ENCODE measurements around the gene LGALS7. TPM values are rescaled to one million over a fixed set of nuclear protein-coding genes. Genes with fewer than 3 reads are reported as not detected.
"Not testable (repeated sequence)": the region's sequence is repeated elsewhere in the genome, so short reads cannot be mapped to it uniquely, and the experiment has no call there.

Gene LGALS7
- total RNA-seq, 1 experiment from 2014 or later = not detected

DNA sequence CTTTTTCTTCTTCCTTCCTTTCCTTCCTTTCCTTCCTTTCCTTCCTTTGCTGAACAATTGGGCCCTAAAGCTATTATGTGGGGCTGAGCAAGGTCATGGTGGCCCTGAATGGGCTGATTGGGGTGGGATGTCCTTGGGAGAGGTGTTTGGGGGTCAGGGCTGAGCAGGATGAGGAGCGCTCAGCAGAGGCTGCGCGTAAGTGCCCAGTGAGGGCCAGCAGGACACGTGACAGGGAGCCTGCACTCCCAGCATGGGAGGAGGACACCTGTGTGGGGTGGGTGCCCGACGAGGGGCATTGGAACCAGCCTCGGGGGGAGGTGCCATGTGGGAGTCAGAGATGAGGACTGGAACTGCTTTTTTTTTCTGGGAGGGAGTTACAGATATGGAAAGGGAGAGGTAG lies 5.4 kb upstream of the LGALS7 start:
- H3K4me1 ChIP-seq (ENCODE audit: control insufficient read depth, insufficient read depth, low read length) = peaks cover 3% of the 10 kb centered on the region; the same call in 1 of the 2 replicates
- ChIA-PET POLR2A (interaction anchor here (0.6 to 0.9 kb wide), 2 partner anchors 218 to 1519 kb away, joined by 3 to 4 read pairs; no protein-coding TSS in a partner anchor), CTCF (interaction anchor here (0.6 kb wide), 2 partner anchors 46 to 203 kb away, joined by 3 to 4 read pairs; no protein-coding TSS in a partner anchor)
- DNase-seq (ENCODE audit: low read depth, low spot score) (no peak), ATAC-seq (no peak)
- in situ Hi-C loops (cut with HindIII; ENCODE audit: low pct_unique_long_range_greater_than_20kb, low sequenced_read_pairs) = loop anchor here (10.0 to 25.0 kb wide), 2 partner anchors 156 to 1009 kb away; partner anchors contain the start of genes LEUTX, MRPS12 and SARS2
- no peak overlapping the region for H3K4me3 ChIP-seq (ENCODE audit: low read depth in 2 of 2, low read length in 2 of 2)
- H3K36me3 ChIP-seq (ENCODE audit: control insufficient read depth, insufficient read depth, low read length) = no peaks in the 10 kb centered on the region
- H3K9me3 ChIP-seq (ENCODE audit: control insufficient read depth, insufficient read depth, low read depth, low read length) = no peaks in the 10 kb centered on the region
- TF ChIP-seq, protein P1, sequence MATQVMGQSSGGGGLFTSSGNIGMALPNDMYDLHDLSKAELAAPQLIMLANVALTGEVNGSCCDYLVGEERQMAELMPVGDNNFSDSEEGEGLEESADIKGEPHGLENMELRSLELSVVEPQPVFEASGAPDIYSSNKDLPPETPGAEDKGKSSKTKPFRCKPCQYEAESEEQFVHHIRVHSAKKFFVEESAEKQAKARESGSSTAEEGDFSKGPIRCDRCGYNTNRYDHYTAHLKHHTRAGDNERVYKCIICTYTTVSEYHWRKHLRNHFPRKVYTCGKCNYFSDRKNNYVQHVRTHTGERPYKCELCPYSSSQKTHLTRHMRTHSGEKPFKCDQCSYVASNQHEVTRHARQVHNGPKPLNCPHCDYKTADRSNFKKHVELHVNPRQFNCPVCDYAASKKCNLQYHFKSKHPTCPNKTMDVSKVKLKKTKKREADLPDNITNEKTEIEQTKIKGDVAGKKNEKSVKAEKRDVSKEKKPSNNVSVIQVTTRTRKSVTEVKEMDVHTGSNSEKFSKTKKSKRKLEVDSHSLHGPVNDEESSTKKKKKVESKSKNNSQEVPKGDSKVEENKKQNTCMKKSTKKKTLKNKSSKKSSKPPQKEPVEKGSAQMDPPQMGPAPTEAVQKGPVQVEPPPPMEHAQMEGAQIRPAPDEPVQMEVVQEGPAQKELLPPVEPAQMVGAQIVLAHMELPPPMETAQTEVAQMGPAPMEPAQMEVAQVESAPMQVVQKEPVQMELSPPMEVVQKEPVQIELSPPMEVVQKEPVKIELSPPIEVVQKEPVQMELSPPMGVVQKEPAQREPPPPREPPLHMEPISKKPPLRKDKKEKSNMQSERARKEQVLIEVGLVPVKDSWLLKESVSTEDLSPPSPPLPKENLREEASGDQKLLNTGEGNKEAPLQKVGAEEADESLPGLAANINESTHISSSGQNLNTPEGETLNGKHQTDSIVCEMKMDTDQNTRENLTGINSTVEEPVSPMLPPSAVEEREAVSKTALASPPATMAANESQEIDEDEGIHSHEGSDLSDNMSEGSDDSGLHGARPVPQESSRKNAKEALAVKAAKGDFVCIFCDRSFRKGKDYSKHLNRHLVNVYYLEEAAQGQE (IDR thresholded peaks at IDR 0.05; ENCODE audit: insufficient read depth in 1 of 2, low read depth in 2 of 2, low read length in 1 of 2) = no peak
- TF ChIP-seq POLR2AphosphoS5 (IDR thresholded peaks at IDR 0.05; ENCODE audit: low read depth, low read length) (no peak), SIN3A (IDR thresholded peaks at IDR 0.05; ENCODE audit: borderline replicate concordance, insufficient read depth, low read depth, low read length) (no peak), TCF7L2 (IDR thresholded peaks at IDR 0.05; ENCODE audit: low read depth, low read length) (no peak)
- TF ChIP-seq, protein P2, sequence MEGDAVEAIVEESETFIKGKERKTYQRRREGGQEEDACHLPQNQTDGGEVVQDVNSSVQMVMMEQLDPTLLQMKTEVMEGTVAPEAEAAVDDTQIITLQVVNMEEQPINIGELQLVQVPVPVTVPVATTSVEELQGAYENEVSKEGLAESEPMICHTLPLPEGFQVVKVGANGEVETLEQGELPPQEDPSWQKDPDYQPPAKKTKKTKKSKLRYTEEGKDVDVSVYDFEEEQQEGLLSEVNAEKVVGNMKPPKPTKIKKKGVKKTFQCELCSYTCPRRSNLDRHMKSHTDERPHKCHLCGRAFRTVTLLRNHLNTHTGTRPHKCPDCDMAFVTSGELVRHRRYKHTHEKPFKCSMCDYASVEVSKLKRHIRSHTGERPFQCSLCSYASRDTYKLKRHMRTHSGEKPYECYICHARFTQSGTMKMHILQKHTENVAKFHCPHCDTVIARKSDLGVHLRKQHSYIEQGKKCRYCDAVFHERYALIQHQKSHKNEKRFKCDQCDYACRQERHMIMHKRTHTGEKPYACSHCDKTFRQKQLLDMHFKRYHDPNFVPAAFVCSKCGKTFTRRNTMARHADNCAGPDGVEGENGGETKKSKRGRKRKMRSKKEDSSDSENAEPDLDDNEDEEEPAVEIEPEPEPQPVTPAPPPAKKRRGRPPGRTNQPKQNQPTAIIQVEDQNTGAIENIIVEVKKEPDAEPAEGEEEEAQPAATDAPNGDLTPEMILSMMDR (IDR thresholded peaks at IDR 0.05) = no peak
- no peaks in the 10 kb centered on the region for H3K27me3 ChIP-seq (ENCODE audit: control insufficient read depth, insufficient read depth, low read length)
- no peak overlapping the region for H3K27ac ChIP-seq (ENCODE audit: low read length)
- BruUV-seq (replicated peaks) = no TSS peak
- intact Hi-C loops (cut with micrococcal nuclease; ENCODE audit: unreplicated experiment) = no loop called here

- CTCF ChIA-PET = interaction anchor here (0.6 to 0.7 kb wide), 3 partner anchors 112 to 679 kb away, joined by 4 to 11 read pairs (median 11); no protein-coding TSS in a partner anchor
- no TSS peak for BruUV-seq (replicated peaks)
- Histone ChIP-seq H3K4me1 (ENCODE audit: control insufficient read depth, insufficient read depth, low read length) (peaks cover 4% of the 10 kb centered on the region; the same call in 1 of the 2 replicates), H3K4me3 (ENCODE audit: low read depth in 2 of 2, low read length in 2 of 2) (no peak overlapping the region), H3K27me3 (ENCODE audit: control insufficient read depth, insufficient read depth, low read length) (no peaks in the 10 kb centered on the region), H3K9me3 (ENCODE audit: control insufficient read depth, insufficient read depth, low read depth, low read length) (no peaks in the 10 kb centered on the region), H3K27ac (ENCODE audit: low read length) (peak overlapping the region; percentile 3; the same call in 1 of the 2 replicates), H3K36me3 (ENCODE audit: control insufficient read depth, insufficient read depth, low read length) (no peaks in the 10 kb centered on the region)
- intact Hi-C loops (cut with micrococcal nuclease; ENCODE audit: unreplicated experiment) (no loop called here), in situ Hi-C loops (cut with HindIII; ENCODE audit: low pct_unique_long_range_greater_than_20kb, low sequenced_read_pairs) (loop anchor here (10.0 kb wide), 1 partner anchor 160 kb away; the partner anchor contains the start of genes MRPS12 and SARS2)
- TF ChIP-seq, protein P2 (IDR thresholded peaks at IDR 0.05) = no peak
- TF ChIP-seq SIN3A (IDR thresholded peaks at IDR 0.05; ENCODE audit: borderline replicate concordance, insufficient read depth, low read depth, low read length) (no peak), TCF7L2 (IDR thresholded peaks at IDR 0.05; ENCODE audit: low read depth, low read length) (no peak), POLR2AphosphoS5 (IDR thresholded peaks at IDR 0.05; ENCODE audit: low read depth, low read length) (no peak)
- TF ChIP-seq, protein P1 (IDR thresholded peaks at IDR 0.05; ENCODE audit: insufficient read depth in 1 of 2, low read depth in 2 of 2, low read length in 1 of 2) = 0 out of 4 replicates have a peak, but pooled peaks of 1 of the 2 experiments have one; percentile 11
- POLR2A ChIA-PET = interaction anchor here (0.7 kb wide), 2 partner anchors 40 to 43 kb away, joined by 3 read pairs; no protein-coding TSS in a partner anchor
- DNase-seq (ENCODE audit: low read depth, low spot score) (no peak), ATAC-seq (no peak)
Measured at GRCh38 chr19:38774181-38774950, 1.0 kb upstream of the LGALS7 start.

DNA sequence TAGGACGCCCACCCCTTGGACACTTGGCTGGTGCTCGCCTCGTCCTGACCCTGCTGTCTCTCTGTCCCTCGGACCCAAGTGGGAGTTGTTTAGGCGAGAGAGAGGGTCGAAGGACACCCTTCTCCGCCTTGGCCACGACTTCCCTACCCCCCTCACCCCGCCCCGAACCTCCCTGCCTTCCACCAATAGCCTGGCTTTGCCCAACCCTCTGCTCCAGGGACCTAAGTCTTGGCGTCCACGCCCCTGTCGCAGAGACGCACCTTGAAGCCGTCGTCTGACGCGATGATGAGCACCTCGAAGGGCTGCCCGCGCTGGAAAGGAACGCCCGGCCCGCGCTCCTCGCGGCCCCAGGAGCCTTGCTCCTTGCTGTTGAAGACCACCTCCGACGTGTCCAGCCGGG lies 1.7 kb downstream of the LGALS7 start:
- H3K9me3 ChIP-seq (ENCODE audit: control insufficient read depth, insufficient read depth, low read depth, low read length); H3K27ac ChIP-seq (ENCODE audit: low read length); BruUV-seq (replicated peaks); H3K27me3 ChIP-seq (ENCODE audit: control insufficient read depth, insufficient read depth, low read length); H3K36me3 ChIP-seq (ENCODE audit: control insufficient read depth, insufficient read depth, low read length); intact Hi-C loops (cut with micrococcal nuclease; ENCODE audit: unreplicated experiment); DNase-seq (ENCODE audit: low read depth, low spot score); H3K4me1 ChIP-seq (ENCODE audit: control insufficient read depth, insufficient read depth, low read length); H3K4me3 ChIP-seq (ENCODE audit: low read depth in 2 of 2, low read length in 2 of 2); CTCF ChIA-PET; POLR2A ChIA-PET: not testable (repeated sequence)
- in situ Hi-C loops (cut with HindIII; ENCODE audit: low pct_unique_long_range_greater_than_20kb, low sequenced_read_pairs) = loop anchor here (10.0 kb wide), 1 partner anchor 163 kb away; the partner anchor contains the start of genes MRPS12 and SARS2
- ATAC-seq = peak; percentile 82
